ENCODE results near the gene ARG1. TPM values are rescaled to one million over a fixed set of nuclear protein-coding genes. Genes with fewer than 3 reads are reported as not detected.

ARG1 gene
- total RNA-seq, 2 donors from 2014 or later, result 0.21 to 0.74 TPM

GRCh38 chr6:131574133-131574532, 1.1 kb downstream of the ARG1 start:
- no peak for TF ChIP-seq CTCF (IDR thresholded peaks at IDR 0.05)
- Histone ChIP-seq H3K4me3 (no peak overlapping the region), H3K27me3 (no peaks in the 10 kb centered on the region), H3K27ac (no peak overlapping the region), H3K4me1 (no peaks in the 10 kb centered on the region), H3K36me3 (no peaks in the 10 kb centered on the region), H3K9ac (ENCODE audit: low read depth in 2 of 2, low read length in 2 of 2) (no peak overlapping the region), H3K9me3 (no peaks in the 10 kb centered on the region)
- intact Hi-C loops (cut with DNase I), result no loop called here
- no peak for DNase-seq

- Histone ChIP-seq H3K4me3 (no peak overlapping the region), H3K9me3 (no peaks in the 10 kb centered on the region)
Measured at GRCh38 chr6:131574686-131575085, 1.7 kb downstream of the ARG1 start.

GRCh38 chr6:131575834-131576478, 2.9 kb downstream of the ARG1 start:
- no peak for TF ChIP-seq CTCF (IDR thresholded peaks at IDR 0.05)
- no peaks in the 10 kb centered on the region for H3K36me3 ChIP-seq
- H3K27ac ChIP-seq, result no peak overlapping the region

More at GRCh38 chr6:131574686-131575085, 1.7 kb downstream of the ARG1 start:
- no peak for DNase-seq
- H3K4me1 ChIP-seq, result no peaks in the 10 kb centered on the region
- no peaks in the 10 kb centered on the region for H3K27me3 ChIP-seq
- intact Hi-C loops (cut with DNase I), result no loop called here
- H3K9ac ChIP-seq (ENCODE audit: low read depth in 2 of 2, low read length in 2 of 2), result no peak overlapping the region
- H3K27ac ChIP-seq, result no peak overlapping the region
- no peak for TF ChIP-seq CTCF (IDR thresholded peaks at IDR 0.05)
- no peaks in the 10 kb centered on the region for H3K36me3 ChIP-seq

GRCh38 chr6:131581523-131581922, 8.5 kb downstream of the ARG1 start:
- H3K9ac ChIP-seq (ENCODE audit: low read depth in 2 of 2, low read length in 2 of 2), result no peak overlapping the region
- H3K27ac ChIP-seq, result no peak overlapping the region
- no peaks in the 10 kb centered on the region for H3K36me3 ChIP-seq
- no peak for DNase-seq
- H3K4me3 ChIP-seq, result no peak overlapping the region
- no peak for TF ChIP-seq CTCF (IDR thresholded peaks at IDR 0.05)
- H3K27me3 ChIP-seq, result no peaks in the 10 kb centered on the region
- no peaks in the 10 kb centered on the region for H3K4me1 ChIP-seq
- H3K9me3 ChIP-seq, result no peaks in the 10 kb centered on the region
- intact Hi-C loops (cut with DNase I), result no loop called here

More at GRCh38 chr6:131575834-131576478, 2.9 kb downstream of the ARG1 start:
- Histone ChIP-seq H3K9ac (ENCODE audit: low read depth in 2 of 2, low read length in 2 of 2) (no peak overlapping the region), H3K4me1 (no peaks in the 10 kb centered on the region), H3K4me3 (no peak overlapping the region), H3K27me3 (no peaks in the 10 kb centered on the region), H3K9me3 (no peaks in the 10 kb centered on the region)
- DNase-seq, result no peak
- intact Hi-C loops (cut with DNase I), result no loop called here

- peaks cover 6% of the 10 kb centered on the region for H3K36me3 ChIP-seq
- no peak overlapping the region for H3K4me3 ChIP-seq
- no peaks in the 10 kb centered on the region for H3K4me1 ChIP-seq
- no peak overlapping the region for H3K9ac ChIP-seq (ENCODE audit: low read depth in 2 of 2, low read length in 2 of 2)
- intact Hi-C loops (cut with DNase I), result no loop called here
- H3K9me3 ChIP-seq, result no peaks in the 10 kb centered on the region
- DNase-seq, result no peak
- TF ChIP-seq CTCF (IDR thresholded peaks at IDR 0.05), result no peak
- H3K27ac ChIP-seq, result no peak overlapping the region
- no peaks in the 10 kb centered on the region for H3K27me3 ChIP-seq
Measured at GRCh38 chr6:131586543-131586942, 13.5 kb downstream of the ARG1 start.

Measured in colonic mucosa (tissue), 4 donors.